NCI-H446 (cell line): ENCODE results near the gene C6orf62.
"Not testable (repeated sequence)": the region's sequence is repeated elsewhere in the genome, so short reads cannot be mapped to it uniquely, and the experiment has no call there.

Experiments
- DNase-seq, 2 experiments: peaks; one replicate each; lab custom pipeline; 2025; lab: John Stamatoyannopoulos, UW

Gene C6orf62

DNA sequence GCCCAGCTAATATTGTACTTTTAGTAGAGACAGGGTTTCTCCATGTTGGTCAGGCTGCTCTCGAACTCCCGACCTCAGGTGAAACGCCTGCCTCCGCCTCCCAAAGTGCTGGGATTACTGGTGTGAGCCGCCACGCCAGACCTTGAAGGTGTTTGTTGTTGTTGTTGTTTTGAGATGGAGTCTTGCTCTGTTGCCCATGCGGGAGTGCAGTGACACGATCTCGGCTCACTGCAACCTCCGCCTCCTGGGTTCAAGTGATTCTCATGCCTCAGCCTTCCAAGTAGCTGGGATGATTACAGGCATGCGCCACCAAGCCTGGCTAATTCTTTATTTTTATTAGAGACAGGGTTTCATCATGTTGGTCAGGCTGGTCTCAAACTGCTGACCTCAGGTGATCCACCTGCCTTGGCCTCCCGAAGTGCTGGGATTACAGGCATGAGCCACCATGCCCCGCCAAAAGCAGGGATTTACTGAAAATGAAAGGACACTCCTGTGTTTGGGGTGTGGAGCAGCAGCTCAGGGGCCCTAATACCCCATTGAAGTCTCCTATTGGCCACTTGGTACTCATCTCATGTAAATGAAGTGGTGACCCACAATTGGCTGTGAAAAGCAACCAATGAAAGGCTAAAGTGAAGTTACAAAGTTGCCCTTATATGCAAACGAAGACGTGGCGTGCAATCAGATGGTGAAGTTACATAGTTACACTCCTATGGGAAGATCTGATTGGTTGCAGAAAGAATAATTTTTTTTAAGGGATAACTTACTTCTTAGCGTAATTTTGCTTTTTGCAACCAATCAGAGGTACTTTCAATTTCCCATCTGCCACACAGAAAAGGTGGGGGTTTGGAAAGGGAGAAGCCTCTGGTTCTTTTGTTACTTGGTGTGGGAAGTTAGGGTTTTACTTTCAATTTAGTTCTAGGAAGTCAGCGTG, 50.6 kb downstream of the C6orf62 start:
- DNase-seq = not testable (repeated sequence)

DNA sequence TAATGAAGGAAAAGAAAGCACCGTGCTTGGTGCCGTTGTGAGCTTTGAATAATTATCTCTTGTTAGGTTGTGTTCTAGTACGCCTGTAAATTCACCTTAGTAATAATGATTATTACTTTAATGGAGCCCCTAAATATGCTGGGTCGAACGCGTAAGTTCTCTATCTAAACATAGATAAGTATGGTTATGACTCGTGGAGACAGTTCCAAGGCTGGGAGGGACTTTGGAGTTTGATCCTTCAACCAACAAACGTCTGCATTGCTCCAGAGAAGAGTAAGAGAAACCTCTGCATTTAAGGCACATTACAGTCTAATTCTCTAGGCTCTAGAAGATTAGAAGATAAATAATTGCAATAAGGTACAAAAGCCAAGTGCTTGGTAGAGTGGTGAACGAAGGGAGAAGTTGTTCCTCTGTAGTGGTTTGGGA, 51.6 kb downstream of the C6orf62 start:
- DNase-seq = no peak

GRCh38 chr6:24666641-24667377, 52.1 kb downstream of the C6orf62 start, which contains the start of the genes ACOT13 and TDP2:
ACOT13 (plus strand) TSS chr6:24667077; CDS start chr6:24667264, 187 bp downstream.
TDP2 (minus strand) TSS chr6:24666899; CDS start chr6:24666862, 37 bp downstream.
- peak; percentile 93 to 99 for DNase-seq

- DNase-seq = no peak
These were observed 52.8 kb downstream of the C6orf62 start for GRCh38 chr6:24666097-24666640.

GRCh38 chr6:24664046-24664987, 54.6 kb downstream of the C6orf62 start:
- no peak for DNase-seq

- no peak for DNase-seq
These were observed 55.8 kb downstream of the C6orf62 start for GRCh38 chr6:24663189-24663588.

DNA sequence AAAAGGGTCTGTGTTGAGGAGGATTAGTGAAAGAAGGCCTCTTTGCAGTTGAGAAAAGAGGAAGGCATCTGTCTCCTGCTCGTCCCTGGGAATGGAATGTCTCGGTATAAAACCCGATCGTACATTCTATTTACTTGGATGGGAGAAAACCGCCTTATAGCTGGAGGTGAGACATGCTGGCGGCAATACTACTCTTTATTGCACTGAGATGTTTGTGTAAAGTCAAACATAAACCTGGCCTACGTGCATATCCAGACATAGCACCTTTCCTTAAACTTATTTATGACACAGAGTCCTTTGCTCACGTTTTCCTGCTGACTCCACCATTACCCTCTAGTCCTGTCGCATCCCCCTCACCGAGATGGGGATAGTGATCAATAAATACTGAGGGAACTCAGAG, 56.7 kb downstream of the C6orf62 start:
- no peak for DNase-seq

GRCh38 chr6:24661759-24662158, 57.2 kb downstream of the C6orf62 start:
- not testable (repeated sequence) for DNase-seq

GRCh38 chr6:24660105-24660504, 58.8 kb downstream of the C6orf62 start:
- DNase-seq = no peak

- DNase-seq = no peak
These were observed 59.4 kb downstream of the C6orf62 start for GRCh38 chr6:24659561-24659960.

DNA sequence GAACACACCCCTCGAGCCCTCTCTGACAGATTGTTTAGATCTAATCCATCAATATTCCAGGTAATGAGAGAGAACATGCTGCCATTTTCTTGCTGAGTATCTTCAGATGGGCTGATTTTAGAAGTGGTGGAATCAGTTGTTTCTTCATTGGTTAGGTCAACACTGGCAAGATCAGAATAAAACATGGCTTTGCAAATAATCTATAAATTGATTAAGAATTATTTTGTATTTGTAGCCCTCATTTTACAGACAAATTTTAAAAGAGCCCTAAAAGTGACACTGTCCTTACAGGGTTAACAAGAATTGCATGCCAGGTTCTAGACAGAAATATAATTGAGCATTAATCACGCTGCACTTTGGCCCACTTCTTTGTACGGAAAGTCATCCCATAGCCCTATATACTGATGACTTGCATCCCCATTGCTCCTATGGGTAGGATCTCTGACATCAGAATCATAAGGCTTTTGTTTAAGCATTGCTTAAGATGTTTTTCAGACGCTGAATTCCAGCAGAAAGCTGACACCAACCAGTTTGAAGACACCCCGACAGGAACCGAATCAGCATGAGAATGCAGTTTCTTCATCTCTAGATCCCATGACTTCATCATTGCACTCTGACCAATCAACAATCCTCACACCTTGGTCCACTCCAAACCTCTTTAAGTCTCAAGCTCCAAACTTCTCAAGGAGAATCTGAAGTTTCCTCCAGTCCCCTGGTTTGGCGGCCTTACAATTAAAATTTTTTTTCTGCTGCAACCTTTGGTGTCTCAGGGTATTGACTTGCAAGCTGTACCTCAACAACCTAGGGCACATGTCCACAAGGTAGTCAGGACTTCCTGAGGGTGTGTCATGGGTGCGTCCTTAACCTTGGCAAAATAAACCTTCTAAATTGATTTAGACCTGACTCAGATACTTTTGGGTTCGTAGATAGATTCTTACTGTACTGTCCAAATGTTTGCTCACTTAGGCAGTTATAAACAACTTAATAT, 60.1 kb downstream of the C6orf62 start:
- no peak for DNase-seq

GRCh38 chr6:24655215-24655614, 63.7 kb downstream of the C6orf62 start:
- no peak for DNase-seq
